ENCODE results near the gene MFSD1.
"Not testable (repeated sequence)": the region's sequence is repeated elsewhere in the genome, so short reads cannot be mapped to it uniquely, and the experiment has no call there.

The MFSD1 gene

GRCh38 chr3:158777161-158777873, 24.5 kb upstream of the MFSD1 start:
- DNase-seq, result no peak

- no peak for DNase-seq
Observed at GRCh38 chr3:158780766-158781165, 21.1 kb upstream of the MFSD1 start.

DNA sequence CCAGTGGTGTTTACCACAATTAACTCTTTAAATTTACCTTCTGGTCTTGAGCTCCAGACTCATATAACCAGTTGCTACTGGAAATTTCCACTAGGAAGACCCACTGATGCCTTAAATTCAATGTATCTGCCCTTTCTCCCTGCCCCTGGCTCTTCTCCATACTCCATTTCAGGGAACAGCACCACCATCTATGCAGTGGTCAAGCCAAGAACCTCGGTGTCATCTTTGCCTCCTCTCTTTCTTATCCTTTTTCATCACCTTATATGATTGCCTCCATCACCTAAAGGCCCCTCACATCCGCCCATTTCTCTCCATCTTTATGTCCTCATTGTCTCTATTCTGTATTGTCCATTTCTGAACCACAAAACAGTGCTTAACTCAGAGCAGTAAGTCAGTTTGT, 20.7 kb upstream of the MFSD1 start:
- no peak for DNase-seq

DNA sequence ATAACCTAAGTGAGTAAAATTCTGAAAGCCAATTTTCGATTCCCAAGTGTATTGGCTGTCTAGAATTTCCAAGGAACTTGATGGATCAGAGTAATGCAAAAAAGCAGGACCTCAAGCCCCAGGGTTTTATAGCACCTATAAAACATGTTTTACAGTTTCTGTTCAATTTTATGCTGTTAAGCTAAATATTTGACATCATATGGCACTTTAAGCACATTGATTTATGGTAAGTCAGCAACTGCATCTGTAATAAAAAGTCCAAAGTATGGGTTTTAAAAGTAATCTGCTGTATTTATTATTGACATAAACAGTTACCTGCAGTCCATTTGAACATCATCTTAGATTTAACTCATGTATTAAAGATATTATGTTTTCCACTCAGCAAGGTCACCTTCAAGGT, 20.0 kb upstream of the MFSD1 start:
- no peak for DNase-seq

DNA sequence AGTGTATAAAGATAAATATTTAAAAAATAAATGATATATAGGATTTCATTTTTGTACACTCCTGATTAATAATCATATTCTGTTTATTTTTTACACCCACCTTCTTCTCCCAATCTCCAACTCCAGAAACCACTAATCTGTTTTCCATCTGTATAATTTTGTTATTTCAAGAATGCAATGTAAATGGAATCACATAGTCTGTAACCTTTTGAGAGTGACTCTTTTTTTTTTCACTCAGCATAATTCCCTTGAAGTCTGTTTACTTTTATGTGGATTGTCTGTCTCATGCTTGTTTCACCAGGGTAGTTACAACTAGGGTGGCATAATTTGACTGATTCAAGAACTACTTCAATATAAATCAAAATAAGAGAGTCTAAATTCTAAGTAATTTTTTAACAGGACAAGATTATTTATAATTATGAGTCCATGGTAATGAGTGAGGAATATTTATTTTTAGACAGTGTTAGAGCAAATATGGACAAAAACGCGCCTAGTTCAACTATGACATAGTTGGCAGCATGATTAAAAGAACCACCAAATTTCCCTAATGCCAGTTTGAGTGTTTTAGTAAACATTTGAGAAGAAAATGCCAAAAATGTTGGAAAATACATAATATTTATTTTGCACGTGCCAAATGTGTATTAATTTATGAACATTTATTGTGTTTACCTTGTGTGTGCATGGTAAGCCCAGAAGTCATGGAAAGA, 19.4 kb upstream of the MFSD1 start:
- no peak for DNase-seq

DNA sequence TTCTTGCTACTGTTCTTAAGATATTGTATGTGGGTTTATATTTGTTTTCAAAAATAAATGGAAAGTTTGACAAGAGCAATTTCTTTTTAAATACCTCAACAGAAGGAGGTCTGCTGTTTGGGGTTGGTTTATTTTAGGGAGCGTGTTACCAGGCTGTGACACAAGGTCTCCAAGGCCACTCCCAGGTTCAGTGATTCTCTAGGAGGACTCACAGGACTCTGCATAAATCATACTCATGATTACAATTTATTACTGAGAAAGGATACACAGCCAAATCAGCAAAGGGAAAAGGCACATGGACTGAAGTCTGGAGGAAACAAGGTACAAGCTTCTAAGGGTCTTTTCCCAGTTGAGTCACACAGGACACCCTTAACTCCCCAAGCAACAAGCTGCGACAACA, 18.8 kb upstream of the MFSD1 start:
- no peak for DNase-seq

- DNase-seq, result no peak
Observed at GRCh38 chr3:158785972-158786371, 15.9 kb upstream of the MFSD1 start.

DNA sequence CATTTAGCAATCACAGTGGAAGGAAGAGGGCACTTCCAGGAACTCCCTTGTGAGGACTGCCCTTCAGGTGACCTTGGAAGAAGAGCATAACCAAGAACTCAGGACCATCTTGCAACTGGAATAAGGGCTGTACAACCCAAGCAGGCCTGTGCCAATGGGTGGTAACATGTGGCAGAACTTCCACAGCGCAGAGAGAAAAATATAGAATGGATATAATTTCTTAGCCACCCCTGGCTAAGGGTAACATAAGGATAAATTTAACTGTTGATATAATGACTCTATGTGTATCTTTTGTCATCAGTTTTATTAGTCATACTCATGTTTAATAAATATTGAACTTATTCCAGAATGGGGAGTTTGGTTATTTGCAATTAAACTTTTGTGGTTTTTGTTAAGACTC, 13.4 kb upstream of the MFSD1 start:
- DNase-seq, result no peak

GRCh38 chr3:158789592-158789991, 12.3 kb upstream of the MFSD1 start:
- DNase-seq, result no peak

DNA sequence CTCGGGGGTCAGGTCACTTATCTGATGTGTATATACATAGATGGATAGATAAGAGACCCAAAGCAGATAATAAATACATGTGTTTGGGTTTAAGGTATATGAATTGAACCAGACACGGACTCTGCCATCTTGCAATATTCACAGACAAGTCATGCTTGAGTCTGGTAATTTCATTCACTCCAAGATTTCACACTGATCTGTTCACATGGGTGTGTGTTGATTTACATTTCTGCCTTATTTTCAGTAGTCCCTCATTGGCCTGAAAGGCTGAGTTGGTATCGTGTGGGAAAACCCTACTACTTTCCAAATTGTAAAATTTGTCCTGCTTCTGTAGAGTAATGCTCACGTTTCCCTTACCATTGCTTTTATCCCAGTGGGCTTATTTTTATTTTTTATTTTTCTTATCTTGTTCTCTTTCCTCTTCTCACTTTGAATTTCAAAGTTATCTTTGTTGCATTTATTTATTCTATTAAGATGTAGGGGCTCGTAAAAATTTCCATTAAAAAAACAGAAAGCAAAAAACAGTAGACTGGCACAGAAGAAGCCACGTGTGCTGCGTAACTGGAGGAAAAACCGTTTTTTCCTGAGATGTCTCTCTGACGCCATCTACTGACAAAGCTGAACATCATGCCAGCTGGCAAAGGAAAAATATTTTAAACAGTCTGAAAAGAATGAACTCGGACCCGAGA, 10.8 kb upstream of the MFSD1 start:
- no peak for DNase-seq

DNA sequence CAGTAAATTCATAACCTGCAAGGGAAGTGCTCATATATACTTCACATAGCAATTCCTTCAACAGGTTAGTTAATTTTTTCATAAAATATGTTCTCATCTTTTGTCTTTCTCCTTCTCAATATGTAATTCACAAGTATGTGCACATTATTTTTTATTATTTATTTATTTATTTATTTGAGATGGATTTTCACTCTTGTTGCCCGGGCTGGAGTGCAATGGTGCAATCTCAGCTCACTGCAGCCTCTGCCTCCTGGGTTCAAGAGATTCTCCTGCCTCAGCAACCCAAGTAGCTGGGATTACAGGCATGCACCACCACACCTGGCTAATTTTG, 10.3 kb upstream of the MFSD1 start:
- not testable (repeated sequence) for DNase-seq

DNA sequence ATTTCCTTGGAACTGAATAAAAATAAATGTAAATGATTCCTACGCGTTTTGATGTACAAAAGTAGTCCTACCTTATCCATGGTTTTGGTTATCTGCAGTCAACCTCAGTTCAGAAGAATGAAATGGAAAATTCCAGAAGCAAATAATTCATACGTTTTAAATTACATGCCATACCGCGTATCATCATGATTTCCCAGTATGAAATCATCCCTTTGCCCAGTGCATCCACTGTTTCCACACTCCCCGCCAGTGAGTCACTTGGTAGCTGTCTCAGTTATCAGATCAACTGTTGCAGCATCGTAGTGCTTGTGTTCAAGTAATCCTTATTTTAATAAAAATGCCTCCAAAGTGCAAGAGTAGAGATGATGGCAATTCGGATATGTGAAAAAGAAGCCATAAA, 9.1 kb upstream of the MFSD1 start:
- no peak for DNase-seq

- DNase-seq, result no peak
Observed at GRCh38 chr3:158794206-158794605, 7.6 kb upstream of the MFSD1 start.

GRCh38 chr3:158794936-158795518, 6.8 kb upstream of the MFSD1 start:
- no peak for DNase-seq

DNA sequence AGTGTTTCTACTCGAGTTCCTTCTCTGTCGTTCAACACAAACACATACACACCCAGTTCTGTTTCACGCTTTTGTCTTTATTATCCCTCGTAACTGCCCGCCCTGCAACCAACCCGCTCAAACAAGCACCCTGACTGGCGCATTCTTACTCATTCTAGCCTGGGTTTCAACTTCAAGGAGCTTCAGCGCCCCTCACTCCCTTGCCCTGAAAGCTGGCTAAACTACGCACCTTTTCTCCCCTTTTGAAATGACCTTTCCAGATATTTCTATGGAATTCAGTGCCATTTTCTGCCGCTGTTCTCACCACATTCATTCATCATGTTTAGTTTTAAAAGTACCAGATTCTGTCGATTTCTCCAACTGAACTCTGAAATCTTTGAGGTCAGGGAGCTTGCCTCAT, 653 bp upstream of the MFSD1 start:
- DNase-seq, result no peak

GRCh38 chr3:158802409-158803268, 785 bp downstream of the MFSD1 start:
- peak; percentile 16 for DNase-seq

GRCh38 chr3:158804441-158804840, 2.6 kb downstream of the MFSD1 start:
- DNase-seq, result no peak

- no peak for DNase-seq
Observed at GRCh38 chr3:158808697-158809096, 6.8 kb downstream of the MFSD1 start.

DNA sequence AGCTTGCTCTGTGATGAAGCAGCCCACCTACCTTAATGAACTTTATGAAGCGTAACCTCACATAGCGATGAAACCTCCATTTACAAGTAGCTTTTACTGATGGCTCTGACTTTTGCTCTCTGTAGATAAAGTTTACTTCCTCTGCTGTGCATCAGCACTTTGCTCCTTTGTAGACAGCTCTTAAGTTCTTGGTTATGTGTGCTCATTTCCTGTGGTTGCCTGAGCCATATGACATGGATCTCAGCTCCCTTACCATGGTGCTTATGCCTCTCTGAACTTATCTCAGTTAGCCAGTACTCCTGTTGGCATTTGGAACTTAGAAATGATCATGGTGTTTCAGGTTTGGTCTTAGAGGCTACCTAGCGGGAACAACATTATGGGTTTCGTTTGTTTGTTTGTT, 7.8 kb downstream of the MFSD1 start:
- DNase-seq, result no peak

DNA sequence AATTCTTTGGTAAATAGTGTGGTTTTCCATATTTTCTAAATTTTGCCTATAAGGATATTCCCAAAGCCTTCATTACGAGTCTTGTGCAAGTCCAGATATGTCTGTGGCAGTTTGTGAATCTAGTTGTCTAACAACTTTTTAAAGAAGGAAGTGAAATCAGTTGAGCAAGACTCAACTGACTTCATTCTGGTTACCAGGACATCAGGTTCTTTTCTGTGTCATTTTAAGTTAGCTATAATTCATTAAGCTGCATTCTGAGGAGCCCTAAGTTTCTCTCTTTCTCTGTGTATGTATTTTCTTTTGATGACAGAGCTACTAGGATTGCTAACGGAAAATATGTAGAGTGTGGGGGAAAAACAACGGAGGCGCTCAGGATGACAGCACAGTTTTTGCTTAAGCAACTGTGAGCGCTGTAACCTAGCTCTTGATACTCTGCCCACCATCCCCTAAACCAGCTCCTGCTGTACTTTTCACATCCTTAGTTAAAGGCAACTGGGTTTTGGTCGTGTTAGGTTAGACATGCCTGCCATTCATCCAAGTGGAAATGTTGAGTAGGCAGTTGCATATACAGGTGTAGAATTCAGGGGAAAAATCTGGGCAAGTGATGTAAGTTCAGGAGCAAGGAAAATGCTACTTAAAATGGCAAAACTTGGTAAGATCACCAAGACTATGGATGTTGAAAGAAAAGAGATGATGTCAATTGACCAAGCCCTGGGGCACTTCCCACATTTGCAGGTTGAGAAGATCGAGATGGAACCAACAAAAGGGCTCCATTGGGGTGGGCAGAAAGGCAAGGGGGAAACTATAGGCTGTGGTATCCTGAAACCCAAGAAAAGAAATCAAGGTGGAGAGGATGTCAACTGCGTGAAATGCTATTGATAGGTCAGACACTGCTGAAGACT, 9.2 kb downstream of the MFSD1 start:
- no peak for DNase-seq

- no peak for DNase-seq
Observed at GRCh38 chr3:158819282-158819681, 17.4 kb downstream of the MFSD1 start.

DNA sequence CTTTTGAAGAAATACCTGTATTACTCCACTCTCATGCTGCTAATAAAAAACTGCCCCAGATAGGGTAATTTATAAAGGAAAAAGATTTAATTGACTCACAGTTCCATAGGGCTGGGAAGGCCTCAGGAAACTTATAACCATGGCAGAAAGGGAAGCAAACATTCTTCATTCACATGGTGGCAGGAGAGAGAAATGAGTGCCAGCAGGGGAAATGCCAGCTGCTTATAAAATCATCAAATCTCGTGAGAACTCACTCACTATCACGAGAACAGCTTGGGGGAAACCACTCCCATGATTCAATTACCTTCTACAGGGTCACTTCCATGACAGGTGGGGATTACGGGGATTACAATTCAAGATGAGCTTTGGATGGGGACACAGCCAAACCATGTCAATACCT, 18.7 kb downstream of the MFSD1 start:
- DNase-seq, result no peak
